Tibial artery (tissue), 4 donors: ENCODE measurements around the gene MIX23.

Experiments
- DNase-seq, 2 donors: peaks; one replicate each; pipeline ENCODE4 v3.0.0-alpha.2; 2019
- H3K27ac ChIP-seq, 2 donors: fragments of 200-600 bp; sonication (generic) in 1 of 2; 1 replicate in 1 of 2; 2 replicates in 1 of 2; pipeline ENCODE4 v1.5.1; 2018 to 2019; ENCODE audit warnings: mild to moderate bottlenecking in 1 of 2
- H3K27me3 ChIP-seq, 2 donors: fragments of 200-600 bp; sonication (generic) in 1 of 2; one replicate each; pipeline versions ENCODE4 v1.5.1 to v1.6.0; 2016 to 2019
- H3K36me3 ChIP-seq, 3 donors: fragments of 200-600 bp; sonication (generic) in 2 of 3; one replicate each; pipeline ENCODE4 v1.5.1; 2016 to 2019; ENCODE audit warnings: mild to moderate bottlenecking in 2 of 3
- H3K4me1 ChIP-seq, 4 donors: fragments of 200-600 bp; sonication (generic) in 2 of 4; 1 replicate in 3 of 4; 2 replicates in 1 of 4; pipeline ENCODE4 v1.5.1; 2016 to 2019
- H3K4me3 ChIP-seq, 2 donors: fragments of 200-600 bp; sonication (generic) in 1 of 2; 1 replicate in 1 of 2; 2 replicates in 1 of 2; pipeline ENCODE4 v1.5.1; 2018 to 2019; ENCODE audit warnings: mild to moderate bottlenecking in 2 of 2
- H3K9me3 ChIP-seq, 3 donors: fragments of 200-600 bp; sonication (generic) in 1 of 3; one replicate each; pipeline ENCODE4 v1.5.1; 2016 to 2019
- intact Hi-C: fragments of 100-400 bp; cut with DNase I; formaldehyde crosslinking; loops from one replicate; pipeline ENCODE4 v1.15.0; 2023; ENCODE audit warnings: low total_unique reads
- TF ChIP-seq, protein P1 (sequence below), 2 experiments: fragments of 200-600 bp in 1 of 2; fragments of 450-650 bp in 1 of 2; IDR thresholded peaks; one replicate each; pipeline ENCODE4 v1.5.1; 2017 to 2019; ENCODE audit warnings: antibody characterized with exemption in 2 of 2, mild to moderate bottlenecking in 1 of 2, moderate library complexity in 1 of 2

Gene MIX23

DNA sequence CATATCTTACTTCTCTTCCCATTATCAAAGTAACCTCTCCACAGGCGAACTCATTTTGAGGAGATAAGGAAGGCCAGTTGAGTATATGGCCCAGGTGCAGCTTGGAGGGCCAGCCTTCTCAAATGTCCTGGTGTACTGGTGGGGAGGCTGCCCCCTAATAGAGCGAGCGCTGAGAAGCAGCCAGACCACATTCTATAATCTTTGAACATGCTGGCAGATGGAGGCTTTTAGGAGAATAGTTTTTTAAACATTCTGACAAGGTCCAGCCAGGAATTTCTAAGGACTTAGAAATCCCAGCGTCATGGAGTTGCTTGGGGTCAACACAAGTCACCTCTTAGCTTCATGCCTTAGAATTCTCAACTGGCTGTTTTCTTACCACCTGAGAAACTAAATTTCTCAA, 27.1 kb upstream of the MIX23 start:
- H3K9me3 ChIP-seq, result no peaks in the 10 kb centered on the region
- DNase-seq, result no peak
- no peaks in the 10 kb centered on the region for H3K27me3 ChIP-seq
- no peak overlapping the region for H3K27ac ChIP-seq
- peaks cover 0 to 67% (median 41%) of the 10 kb centered on the region in 3 donors for H3K36me3 ChIP-seq
- TF ChIP-seq, protein P1, sequence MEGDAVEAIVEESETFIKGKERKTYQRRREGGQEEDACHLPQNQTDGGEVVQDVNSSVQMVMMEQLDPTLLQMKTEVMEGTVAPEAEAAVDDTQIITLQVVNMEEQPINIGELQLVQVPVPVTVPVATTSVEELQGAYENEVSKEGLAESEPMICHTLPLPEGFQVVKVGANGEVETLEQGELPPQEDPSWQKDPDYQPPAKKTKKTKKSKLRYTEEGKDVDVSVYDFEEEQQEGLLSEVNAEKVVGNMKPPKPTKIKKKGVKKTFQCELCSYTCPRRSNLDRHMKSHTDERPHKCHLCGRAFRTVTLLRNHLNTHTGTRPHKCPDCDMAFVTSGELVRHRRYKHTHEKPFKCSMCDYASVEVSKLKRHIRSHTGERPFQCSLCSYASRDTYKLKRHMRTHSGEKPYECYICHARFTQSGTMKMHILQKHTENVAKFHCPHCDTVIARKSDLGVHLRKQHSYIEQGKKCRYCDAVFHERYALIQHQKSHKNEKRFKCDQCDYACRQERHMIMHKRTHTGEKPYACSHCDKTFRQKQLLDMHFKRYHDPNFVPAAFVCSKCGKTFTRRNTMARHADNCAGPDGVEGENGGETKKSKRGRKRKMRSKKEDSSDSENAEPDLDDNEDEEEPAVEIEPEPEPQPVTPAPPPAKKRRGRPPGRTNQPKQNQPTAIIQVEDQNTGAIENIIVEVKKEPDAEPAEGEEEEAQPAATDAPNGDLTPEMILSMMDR (IDR thresholded peaks at IDR 0.05), result no peak
- no peak overlapping the region for H3K4me3 ChIP-seq
- intact Hi-C loops, result no loop called here
- H3K4me1 ChIP-seq, result peaks cover 0 to 24% (median 11%) of the 10 kb centered on the region in 4 donors

- TF ChIP-seq, protein P1 (IDR thresholded peaks at IDR 0.05), result no peak
- peaks cover 0 to 17% (median 5%) of the 10 kb centered on the region in 4 donors for H3K4me1 ChIP-seq
- DNase-seq, result no peak
- no peaks in the 10 kb centered on the region for H3K9me3 ChIP-seq
- no peak overlapping the region for H3K4me3 ChIP-seq
- H3K27ac ChIP-seq, result no peak overlapping the region
- intact Hi-C loops, result no loop called here
- H3K27me3 ChIP-seq, result no peaks in the 10 kb centered on the region
- peaks cover 0 to 74% (median 41%) of the 10 kb centered on the region in 3 donors for H3K36me3 ChIP-seq
Observed at GRCh38 chr3:122409446-122409845, 26.4 kb upstream of the MIX23 start.

- Histone ChIP-seq H3K4me1 (peaks cover 0 to 2% (median 0%) of the 10 kb centered on the region in 4 donors), H3K27me3 (no peaks in the 10 kb centered on the region), H3K4me3 (no peak overlapping the region), H3K27ac (no peak overlapping the region), H3K9me3 (no peaks in the 10 kb centered on the region), H3K36me3 (peaks cover 2 to 85% (median 42%) of the 10 kb centered on the region in 3 donors)
- intact Hi-C loops, result no loop called here
- no peak for DNase-seq
- TF ChIP-seq, protein P1 (IDR thresholded peaks at IDR 0.05), result no peak
Observed at GRCh38 chr3:122407946-122408345, 24.9 kb upstream of the MIX23 start.

DNA sequence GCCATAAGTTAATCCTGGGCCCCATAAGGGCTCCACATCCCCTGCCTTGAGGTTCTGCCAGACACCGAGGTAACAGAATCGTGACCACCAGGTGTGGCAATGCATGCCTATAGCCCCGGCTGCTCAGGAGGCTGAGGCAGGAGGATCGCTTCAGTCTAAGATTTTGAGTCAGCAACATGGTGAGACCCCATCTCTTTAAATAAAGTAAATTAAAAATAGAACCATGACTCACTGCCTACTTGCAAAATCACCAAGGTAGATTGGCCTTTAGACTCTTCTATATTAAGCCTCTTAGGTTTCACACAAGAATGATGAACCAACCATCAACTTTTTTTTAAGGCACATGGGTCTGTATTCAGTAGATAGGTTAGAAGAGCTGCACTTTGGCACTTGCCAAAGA, 23.2 kb upstream of the MIX23 start:
- no peaks in the 10 kb centered on the region for H3K4me1 ChIP-seq
- H3K27ac ChIP-seq, result no peak overlapping the region
- no peaks in the 10 kb centered on the region for H3K27me3 ChIP-seq
- no peak for DNase-seq
- intact Hi-C loops, result no loop called here
- no peaks in the 10 kb centered on the region for H3K9me3 ChIP-seq
- H3K36me3 ChIP-seq, result peaks cover 5 to 85% (median 45%) of the 10 kb centered on the region in 3 donors
- TF ChIP-seq, protein P1 (IDR thresholded peaks at IDR 0.05), result no peak
- H3K4me3 ChIP-seq, result no peak overlapping the region

DNA sequence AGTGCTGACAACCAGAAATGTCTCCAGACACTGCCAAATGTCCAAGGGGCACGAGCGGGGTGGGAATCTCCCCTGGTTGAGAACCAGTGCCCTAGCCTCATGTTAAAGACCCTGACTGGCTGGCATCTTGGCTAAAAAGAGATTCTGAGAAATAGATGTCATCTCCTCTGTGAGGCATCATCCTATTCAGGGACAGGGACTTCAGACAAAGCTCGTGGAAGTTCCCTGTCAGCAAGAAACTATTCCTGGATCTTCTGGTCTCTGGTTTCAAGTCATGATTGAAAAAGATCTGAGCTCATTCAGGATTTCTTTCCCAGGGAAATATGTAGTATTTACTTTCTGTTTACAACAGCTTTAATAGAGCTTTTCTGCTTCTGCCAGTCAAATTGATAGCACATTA, 22.0 kb upstream of the MIX23 start:
- TF ChIP-seq, protein P1 (IDR thresholded peaks at IDR 0.05), result no peak
- no peaks in the 10 kb centered on the region for H3K4me1 ChIP-seq
- intact Hi-C loops, result no loop called here
- no peak overlapping the region for H3K4me3 ChIP-seq
- peaks cover 5 to 74% (median 36%) of the 10 kb centered on the region in 3 donors for H3K36me3 ChIP-seq
- no peaks in the 10 kb centered on the region for H3K9me3 ChIP-seq
- H3K27ac ChIP-seq, result no peak overlapping the region
- no peak for DNase-seq
- H3K27me3 ChIP-seq, result no peaks in the 10 kb centered on the region

GRCh38 chr3:122403489-122403888, 20.5 kb upstream of the MIX23 start:
- Histone ChIP-seq H3K9me3 (no peaks in the 10 kb centered on the region), H3K36me3 (peaks cover 5 to 58% (median 29%) of the 10 kb centered on the region in 3 donors), H3K4me3 (no peak overlapping the region), H3K4me1 (no peaks in the 10 kb centered on the region), H3K27me3 (no peaks in the 10 kb centered on the region), H3K27ac (no peak overlapping the region)
- TF ChIP-seq, protein P1 (IDR thresholded peaks at IDR 0.05), result no peak
- intact Hi-C loops, result no loop called here
- no peak for DNase-seq
